CMK (cell line): Measurements from ENCODE around the gene OCA2.
"Not testable (repeated sequence)": the region's sequence is repeated elsewhere in the genome, so short reads cannot be mapped to it uniquely, and the experiment has no call there.

Source experiments
- DNase-seq: peaks from one replicate; pipeline ENCODE4 v3.0.0-alpha.2; 2010; ENCODE audit warnings: low read depth

Gene OCA2

DNA sequence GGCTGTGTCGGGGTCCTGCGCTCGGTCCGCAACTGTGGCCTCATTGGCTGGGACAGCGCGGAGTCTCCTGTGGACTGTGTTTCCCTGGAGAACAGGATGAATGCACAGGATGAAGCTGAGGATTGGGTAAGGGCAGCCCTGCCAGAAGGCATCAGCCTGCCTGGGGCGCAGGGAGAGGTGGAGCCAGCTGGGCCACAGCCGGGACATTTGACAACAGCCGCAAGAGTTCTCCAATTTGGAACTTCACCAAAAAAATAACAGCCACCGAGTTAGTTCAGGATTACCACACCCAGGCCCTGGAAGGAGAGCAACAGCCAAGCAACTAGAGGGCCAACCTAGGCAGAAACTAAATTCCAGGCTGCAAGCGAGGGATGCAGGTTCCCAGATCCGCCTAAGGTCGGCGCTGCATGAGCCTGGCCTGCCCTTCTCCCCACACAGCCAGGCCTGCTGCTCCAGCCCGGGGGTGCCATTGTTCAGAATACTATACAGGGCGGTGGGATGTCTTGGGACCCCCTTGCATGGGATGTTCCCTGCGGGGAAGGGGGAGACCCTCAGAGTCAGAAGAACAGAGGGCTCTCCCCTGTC, 229.3 kb downstream of the OCA2 start:
- no peak for DNase-seq

DNA sequence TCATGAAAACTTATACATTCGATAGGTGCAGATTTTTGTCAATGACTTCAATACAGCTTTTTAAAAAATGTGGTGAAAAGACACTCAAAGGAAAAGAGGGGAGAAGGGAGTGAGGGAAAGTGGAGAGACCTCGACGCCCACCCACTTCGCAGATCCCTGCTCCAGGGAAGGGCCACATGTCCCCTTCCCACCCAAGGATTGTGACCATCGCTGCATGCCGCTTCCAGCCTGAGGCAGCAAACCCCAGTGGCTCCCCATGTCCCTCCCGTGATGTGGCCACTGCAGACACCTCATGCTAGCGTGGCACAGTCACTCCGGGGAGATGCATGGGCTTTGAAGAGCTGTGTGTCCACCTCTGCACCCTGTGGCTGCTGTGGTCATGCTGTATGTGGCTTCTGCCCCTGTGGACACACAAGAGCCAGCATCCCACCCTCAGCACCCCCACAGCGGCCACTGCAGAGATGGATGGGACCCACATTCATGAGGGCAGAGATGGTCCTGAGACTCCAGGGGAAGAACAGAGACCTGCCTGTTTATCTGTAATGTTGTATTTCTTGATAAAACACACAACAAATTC, 230.2 kb downstream of the OCA2 start:
- no peak for DNase-seq

DNA sequence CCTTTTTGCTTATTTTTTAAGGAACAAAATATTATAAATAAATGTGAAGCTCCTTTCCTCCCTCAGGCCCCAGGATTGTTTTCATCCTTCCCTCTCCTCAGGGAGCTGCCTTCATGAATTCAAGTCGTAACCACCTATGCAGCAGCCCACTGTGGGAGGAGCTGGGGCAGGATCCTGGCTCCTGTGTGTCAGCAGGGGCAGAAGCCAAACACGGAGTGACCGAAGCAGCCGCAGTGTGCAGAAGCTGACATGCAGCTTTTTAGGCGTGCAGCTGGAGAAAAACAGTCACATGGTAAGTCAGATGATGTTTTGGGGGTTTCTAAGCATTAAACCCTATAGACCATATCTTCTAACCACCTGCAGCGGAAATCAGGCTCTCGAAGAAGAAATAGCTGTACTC, 231.3 kb downstream of the OCA2 start:
- no peak for DNase-seq

DNA sequence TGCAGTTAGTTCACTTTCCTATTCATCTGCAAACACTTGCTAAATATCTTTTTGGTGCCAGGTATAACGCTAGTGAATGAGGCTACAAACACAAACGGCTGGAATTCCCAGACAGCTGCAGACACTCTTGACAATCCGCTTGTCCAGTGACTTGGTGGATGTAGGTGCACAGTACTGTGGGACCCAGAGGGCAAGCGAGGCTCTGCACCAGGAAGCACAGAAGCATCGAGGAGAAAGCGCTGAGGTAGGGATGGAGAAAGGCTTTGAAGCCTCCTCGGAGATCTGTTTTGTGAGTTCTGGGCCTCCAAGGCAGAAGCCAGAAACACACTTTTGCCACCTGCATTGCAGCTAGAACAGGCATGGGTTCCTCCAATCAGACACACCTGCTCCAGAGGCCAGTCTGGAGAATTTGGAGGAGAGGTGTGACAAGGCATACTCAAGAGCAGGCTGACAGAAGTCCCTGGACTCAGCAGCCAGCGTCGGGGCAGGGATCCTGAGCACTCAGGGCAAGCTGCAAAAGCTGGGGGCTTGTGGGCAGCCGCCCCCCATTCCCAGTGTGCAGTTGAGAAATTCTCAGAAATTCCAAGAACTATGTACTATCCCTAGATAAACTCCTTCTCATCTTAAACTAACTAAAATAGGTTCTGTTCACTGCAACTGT, 232.5 kb downstream of the OCA2 start:
- DNase-seq = no peak

DNA sequence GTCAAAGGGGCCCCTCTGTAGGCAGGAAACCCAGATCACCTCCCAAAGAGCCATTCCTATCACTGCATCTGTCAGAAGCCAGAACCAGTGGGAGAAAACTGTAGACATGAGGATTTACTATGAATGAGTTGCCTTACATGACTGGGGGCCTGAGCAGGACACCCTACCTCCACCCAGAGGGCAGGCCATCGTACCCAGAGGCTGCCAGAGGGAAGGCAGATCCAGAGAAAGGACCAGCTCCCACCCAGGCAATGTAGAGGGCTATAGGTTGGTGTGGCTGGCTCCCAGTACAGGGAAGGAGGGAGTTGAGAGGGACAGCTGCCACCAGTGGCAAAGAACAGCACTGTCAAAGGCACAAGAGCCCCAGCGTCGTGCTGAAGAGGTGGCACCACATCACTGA, 233.2 kb downstream of the OCA2 start:
- no peak for DNase-seq

DNA sequence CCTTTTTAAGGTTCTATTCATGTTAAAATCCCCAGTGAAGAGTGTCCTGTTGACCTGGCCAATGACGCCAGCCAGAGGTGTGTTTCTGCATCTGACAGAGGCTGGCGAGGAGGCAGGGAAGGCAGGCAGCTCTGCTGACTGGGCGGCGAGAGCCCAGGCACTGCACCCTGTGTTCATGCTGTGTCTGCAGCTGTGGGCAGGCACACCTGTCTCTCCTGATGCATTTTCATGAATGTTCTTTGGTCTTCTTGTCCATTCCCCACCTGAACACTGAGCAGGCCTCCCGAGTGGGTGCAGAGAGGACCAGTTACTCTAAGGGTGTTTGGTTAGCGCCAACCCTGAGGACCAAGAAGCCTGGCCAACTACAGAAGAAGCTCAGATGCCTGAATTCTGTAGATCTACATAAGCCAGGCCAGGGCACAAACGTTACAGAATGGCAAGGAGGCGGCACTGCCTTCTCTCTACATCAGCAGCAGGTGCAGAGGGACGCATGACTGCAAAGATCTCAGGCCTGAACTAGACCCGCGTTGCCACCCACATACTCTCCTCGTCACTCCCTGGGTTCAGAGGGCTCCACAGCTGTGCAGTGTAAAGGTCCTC, 233.7 kb downstream of the OCA2 start:
- DNase-seq = no peak

DNA sequence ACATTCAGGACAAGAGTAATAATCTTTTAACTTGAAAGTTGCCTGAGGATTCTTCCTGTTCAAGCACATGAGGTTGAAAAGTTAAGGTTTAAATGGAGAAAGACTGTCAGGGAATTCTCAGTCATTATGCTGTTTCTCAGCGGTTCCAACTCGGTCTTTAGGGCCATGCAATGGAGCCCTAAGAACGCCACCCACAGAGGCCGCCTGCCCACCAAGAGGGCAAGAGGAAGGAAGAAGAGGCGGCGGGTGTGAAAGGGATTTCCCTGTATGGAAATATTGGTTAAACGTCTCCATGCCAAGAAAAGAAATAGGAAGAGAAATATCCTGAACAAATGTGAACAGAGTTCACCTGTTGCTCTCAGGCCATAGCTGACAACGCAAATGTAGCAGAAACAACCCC, 234.4 kb downstream of the OCA2 start:
- no peak for DNase-seq

DNA sequence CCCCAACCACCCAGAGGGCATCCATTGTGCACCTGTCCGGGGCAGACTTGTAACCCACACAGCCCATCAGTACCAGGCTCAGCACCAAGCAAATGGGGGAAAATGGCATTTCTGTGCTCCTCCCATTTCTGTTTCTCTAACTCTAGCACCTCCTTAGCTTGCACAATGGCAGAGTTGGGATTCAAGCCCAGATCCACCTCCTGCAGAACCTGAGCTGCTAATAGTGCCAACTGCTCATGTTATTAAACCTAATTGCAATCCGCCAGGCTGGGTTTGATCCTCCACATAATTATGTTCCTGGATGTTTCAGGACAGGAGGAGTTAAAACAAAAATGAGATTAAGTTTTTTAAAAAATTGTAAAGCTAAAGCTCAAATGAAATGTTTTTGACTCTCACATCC, 235.0 kb downstream of the OCA2 start:
- no peak for DNase-seq

DNA sequence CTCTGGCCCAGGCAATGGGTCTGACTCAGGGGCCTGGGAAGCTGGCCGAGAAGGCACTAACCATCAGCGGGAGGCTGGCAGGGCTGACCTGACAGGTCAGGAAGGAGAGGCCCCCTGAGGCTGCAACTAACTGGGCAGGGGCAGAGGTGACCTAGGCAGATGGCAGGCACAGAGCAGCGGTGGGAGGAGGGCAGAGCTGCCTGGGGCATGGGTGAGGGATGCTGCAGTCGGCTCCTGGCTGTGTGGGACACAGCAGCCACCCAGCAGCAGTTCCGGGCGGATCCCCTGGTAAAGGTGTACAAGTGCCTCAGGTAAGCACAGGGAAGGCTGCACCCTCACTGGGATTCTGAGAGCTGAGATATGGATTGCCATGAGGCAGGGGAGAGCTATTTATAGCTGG, 236.1 kb downstream of the OCA2 start:
- DNase-seq = no peak

DNA sequence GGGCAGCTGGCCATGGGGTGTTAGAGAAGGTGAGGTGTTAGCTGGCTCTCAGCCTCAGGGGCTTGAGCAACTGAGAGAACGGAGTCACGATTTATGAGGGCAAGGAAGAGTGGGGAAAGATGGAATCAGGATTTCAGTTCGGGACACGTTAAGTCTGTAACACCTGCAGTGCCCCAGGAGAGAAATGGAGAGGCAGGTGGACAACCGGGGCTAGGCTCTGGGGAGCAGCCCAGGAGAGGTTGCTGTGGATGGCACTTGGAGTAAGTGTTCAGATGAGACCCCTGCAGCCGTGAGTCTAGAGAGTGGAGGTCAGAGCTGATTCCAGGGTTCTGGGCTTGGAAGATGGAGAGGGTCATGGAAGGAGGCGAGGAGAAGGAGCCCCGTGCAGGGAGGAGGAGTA, 237.9 kb downstream of the OCA2 start:
- no peak for DNase-seq

DNA sequence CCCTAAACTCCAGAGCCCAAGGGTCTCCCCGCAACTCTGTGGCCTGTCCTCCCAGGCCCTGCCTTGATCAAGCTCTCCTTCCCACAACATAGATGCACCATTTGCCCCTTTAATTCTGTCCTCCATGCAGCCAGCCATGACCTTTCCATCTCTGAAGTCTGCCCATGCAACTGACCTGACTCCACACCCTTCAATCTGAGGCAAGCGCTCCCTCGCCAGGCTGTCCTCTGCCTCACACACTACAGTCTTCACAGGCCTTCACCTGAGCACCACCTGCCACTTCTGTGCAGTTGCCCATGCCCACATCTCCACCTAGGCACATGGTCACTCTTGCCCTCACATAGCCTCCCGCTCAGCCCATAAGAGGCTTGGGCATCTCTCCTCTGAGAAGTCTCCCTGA, 244.0 kb downstream of the OCA2 start:
- DNase-seq = no peak

DNA sequence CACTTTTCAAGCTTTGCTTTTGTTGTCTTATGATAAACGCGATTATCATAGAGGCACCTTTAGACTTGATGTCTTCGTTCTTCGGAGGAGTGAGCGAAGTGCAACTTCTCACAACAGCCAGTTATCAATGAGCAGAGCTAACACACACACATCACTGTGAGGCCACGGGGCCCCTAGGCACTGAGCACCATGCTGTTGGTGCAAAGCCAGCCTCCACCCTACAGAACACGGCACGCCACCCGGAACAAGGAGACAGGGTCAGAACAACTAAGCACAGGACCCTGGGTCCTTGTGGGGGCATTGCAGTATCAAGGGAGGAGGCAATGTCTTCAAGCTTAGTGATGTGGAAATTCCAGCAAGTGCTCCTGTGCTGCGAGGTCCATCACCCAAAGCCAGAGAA, 244.5 kb downstream of the OCA2 start:
- DNase-seq = no peak

DNA sequence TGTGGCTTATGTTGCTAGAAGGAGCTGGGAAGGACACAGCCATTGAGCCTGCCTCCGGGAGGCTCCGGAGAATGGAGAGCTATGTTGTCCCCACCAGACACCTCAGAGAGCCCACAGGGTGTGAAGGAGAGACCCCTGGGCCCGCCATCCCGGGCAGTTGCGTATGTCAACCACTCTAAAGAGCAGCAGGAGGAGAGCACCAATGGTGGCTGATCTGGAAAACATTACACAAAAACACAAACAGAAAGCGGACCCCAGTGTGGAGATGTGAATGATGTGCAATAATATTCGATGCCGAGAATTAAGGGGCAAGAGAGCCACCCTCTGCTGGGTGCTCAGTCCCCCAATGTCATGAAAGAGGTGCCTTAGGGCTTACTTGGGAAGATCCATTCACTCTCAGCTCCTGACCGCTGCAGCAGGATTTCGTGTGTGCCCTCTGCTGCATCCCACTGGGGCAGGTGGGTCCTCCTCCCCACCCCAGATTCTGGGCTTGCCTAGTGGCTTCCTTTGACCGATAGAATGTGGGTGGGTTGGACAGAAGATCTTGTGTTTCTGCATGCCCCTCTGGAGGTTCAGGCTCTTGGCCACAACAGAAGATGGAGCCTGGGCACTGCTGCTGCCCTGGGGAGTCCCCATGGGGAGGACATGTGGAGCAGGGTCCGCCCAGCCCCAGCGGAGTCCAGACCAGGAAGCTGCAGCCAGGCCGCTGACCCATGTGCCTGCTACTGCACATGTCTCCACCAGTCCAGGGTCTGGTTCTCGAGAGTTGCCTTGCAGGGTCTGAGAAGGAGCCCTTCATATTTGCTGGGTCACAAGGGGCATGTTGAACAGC, 245.3 kb downstream of the OCA2 start:
- DNase-seq = no peak

DNA sequence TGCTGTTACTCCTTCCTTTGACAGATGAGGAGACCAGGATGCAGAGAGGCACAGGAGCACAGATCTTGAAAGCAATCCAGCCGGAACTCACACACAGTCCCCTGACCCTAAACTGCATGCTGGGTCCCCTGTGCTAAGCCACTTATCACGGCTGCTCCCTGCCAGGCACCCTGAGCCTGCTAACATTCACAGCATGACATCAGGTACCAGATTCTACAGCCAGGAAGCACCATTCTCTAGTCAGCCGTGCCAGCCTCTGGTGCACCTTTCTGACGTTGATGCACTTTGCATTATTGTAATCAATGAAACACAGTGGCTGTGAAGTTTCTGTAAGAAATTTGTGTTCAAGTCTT, 247.3 kb downstream of the OCA2 start:
- DNase-seq = no peak

DNA sequence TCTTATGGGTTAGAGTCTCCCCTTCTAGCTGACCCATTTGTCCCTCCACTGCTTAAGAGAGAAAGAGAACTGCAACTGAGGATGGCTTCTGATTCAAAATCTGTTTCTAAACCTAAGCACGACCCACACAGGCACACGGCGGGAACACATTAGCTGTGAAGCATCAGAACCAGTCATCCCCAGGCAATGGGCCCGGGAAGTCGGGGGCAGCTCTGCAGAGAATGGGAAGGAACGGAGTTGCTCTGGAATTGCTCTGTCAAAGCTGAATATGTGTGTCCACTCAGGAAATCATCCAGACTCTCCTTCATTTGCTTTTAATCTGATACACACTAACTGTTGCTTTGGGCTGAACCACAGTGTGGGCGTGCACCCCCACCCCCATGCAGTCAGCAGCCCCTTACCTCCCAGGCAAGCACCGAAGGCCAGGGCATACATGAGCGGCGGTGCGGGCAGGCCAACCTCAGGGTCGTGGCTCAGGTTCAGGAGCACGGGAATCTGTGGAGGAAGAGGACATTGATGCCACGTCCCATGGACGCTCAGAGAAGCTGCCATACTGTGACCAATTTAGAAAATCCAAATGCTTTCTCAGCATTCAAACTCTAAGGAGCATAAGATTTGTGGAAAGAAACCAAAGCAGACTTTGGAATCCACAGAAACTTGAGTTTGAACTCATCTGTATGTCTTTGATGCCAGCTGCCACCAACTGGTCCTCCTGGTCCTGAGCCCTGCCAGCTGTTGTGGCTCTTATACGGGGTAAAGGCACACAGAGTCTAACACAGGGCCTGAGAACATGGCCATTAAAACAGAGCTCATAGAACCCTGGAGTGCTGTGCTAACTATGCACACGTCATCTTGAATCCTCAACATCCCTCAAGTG, 247.9 kb downstream of the OCA2 start:
- DNase-seq = no peak

DNA sequence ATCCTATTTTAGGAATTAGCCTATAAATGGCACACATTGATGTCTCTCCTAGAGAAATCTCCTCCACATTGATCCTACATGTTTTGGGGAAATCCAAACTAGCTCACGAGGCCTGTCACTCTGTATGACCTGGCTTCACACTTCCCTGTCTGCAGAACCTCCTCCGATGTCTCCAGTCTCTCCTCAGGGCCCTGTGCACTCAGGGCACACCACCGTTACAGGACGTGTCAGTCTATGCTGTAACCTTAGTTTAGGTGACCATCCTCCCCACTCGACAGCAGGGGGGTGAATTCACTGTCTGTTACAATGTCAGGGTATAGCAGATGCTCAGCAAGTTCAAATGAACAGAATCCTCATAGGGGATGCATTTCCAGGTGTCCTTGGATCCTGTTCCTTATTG, 249.1 kb downstream of the OCA2 start:
- DNase-seq = no peak

DNA sequence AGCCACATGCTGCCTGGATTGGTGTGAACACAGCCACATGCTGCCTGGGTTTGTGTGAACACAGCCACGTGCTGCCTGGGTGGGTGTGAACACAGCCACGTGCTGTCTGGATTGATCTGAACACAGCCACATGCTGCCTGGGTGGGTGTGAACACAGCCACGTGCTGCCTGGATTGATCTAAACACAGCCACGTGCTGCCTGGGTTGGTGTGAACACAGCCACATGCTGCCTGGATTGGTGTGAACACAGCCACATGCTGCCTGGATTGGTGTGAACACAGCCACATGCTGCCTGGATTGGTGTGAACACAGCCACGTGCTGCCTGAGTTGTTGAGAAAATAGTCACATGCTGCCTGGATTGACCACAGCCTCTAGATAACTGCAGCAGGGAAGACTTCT, 250.2 kb downstream of the OCA2 start:
- not testable (repeated sequence) for DNase-seq

DNA sequence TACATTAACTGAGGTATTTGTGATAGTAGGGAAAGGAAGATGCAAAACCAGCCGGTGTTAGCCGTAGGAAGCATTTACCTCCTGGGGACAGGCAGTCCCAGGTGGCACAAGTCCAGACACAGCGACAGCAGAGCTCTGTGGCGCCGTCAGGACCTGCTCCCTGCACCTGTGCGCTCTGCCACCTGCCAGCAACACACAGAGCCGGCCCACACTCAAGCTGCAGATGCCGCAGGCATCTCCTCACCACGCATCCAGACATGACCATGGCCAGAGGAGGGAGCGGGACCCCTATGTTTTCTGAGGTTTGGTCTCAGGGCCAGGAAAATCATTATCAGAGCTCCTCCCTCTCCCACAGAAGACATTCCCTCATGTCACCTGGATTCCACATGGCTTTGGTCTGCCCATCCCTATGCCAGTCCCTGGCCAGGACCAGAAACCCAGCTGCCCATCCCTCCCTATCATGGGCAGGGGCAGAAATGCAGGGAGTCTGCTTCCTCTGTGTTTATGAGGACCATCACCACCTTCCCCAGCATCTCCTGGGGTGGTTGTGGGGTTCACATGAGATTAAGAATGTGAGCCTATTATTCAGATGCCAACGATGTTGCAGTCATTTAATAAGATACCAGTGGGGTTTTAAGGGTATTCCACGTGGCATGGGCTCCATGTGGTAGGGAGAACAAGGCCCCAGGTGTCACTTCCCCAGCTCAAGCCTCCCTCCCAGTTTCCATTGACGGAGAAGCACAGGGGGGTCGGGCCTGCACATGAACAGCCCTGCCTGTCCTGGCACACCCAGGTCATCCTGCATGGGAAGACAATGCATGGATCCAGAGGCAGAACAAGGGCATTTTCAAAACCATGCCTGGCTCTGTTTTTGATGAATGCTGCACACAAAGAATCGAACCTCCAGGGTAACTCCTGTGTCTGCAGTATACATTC, 251.1 kb downstream of the OCA2 start:
- DNase-seq = no peak

DNA sequence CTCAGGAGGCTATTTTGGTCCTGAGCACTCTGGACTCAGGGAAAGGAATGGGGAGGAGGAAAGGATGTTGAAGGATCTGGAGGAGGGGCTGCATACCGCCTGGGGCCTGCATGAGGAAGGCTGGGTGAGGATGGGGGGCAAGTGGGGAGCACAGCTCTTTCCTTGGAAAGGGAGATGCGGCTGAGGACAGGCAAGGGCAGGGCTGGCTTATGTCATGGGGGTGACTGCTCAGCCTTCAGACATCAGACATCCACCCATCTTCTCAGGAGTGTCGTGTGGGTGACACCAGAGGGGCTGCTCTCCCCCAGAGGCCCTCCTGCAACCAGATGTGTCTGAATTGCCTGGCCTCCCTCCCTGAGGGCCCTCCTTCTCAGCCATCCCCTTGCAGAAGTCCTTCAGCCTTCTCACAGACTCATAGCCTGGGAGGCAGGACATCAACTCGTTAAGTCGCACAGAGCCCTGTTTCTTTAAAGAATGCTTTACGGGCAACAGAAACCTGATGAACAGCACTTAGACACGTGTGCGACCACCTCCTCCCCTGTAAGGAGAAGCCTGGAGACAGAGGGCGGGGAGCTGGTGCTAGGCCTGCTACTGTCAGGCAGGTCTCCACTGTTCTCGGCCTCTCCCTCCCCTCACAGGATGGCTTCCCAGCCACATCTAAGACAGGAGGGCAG, 252.3 kb downstream of the OCA2 start:
- no peak for DNase-seq
